Measurements from ENCODE around the gene BABAM2. TPM values are rescaled to one million over a fixed set of nuclear protein-coding genes. Genes with fewer than 3 reads are reported as not detected.

The BABAM2 gene
- total RNA-seq, 4 donors from 2014 or later, result 34.4 to 44.9 (median 38.3) TPM

DNA sequence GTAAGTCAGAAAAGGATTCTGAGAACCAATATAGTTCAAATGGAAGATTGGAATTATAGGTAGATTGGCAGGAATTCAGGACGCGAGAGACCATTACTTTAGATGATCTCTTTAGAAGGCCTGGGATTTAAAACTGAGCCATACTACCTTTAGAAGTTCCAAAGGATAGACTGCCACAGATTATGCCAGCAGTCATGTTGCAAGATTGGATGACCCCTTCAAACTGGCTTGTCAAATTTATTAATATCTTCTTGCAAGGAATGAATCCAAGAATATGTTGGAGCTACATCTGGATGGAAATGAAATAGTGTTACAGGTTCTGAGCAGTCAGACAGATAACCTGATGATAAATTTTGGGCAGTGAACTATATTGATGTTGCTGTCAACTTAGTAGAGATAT is 22.0 kb downstream of the BABAM2 start:
- TF ChIP-seq, protein P1, sequence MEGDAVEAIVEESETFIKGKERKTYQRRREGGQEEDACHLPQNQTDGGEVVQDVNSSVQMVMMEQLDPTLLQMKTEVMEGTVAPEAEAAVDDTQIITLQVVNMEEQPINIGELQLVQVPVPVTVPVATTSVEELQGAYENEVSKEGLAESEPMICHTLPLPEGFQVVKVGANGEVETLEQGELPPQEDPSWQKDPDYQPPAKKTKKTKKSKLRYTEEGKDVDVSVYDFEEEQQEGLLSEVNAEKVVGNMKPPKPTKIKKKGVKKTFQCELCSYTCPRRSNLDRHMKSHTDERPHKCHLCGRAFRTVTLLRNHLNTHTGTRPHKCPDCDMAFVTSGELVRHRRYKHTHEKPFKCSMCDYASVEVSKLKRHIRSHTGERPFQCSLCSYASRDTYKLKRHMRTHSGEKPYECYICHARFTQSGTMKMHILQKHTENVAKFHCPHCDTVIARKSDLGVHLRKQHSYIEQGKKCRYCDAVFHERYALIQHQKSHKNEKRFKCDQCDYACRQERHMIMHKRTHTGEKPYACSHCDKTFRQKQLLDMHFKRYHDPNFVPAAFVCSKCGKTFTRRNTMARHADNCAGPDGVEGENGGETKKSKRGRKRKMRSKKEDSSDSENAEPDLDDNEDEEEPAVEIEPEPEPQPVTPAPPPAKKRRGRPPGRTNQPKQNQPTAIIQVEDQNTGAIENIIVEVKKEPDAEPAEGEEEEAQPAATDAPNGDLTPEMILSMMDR (IDR thresholded peaks at IDR 0.05; ENCODE audit: low read depth), result no peak

DNA sequence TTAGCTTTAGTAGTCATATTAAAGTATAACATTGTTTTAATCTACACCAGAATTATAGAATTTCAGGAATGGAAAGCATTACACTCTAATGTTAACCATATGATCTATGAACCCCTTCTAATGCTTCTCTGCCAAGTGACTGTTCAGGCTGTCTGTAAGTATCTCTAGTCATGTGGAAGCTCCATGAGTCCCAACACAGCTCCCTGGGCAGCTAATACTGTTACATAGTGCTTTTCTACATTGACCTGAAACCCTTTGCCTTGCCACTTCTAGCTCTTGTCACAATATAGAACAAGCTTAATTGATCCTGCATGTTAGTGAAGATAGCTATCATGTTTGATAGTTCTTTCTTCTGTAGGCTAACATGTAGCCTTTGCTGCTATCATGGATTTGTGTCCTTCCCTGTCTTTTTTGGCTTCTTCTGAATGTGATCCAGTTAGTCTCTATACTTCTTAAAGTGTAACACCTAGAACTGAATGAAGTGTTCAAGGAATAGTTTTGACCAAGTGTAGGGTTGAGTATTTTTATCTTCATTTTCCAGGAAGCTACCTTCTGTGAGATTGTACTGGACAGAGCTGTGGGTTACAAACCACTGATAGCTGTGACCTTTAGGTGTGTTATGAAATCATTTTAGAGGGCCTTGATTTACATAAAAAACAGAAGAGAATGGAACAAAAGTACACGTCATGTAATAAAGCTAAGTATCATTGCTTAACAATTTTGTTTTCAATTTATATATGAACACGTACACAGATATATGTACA is 23.7 kb downstream of the BABAM2 start:
- TF ChIP-seq, protein P1 (IDR thresholded peaks at IDR 0.05; ENCODE audit: low read depth), result no peak

DNA sequence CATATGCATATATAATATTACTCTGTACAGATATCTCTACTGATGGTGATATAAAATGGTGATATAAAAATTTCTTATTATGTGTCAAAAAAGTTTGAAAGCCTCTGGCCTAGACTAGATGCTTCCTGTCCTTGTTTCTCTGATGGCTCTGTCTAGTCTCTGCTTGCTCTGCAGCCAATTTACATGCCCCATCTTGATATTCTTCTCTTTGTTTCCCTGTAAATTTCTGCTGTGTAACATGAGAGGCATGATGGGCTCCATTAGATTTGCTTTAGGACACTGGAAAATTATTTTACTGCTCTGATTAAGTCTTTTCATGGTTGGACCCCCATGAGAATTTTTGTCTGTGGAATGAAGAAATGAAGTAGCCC is 24.3 kb downstream of the BABAM2 start:
- TF ChIP-seq, protein P1 (IDR thresholded peaks at IDR 0.05; ENCODE audit: low read depth), result no peak

DNA sequence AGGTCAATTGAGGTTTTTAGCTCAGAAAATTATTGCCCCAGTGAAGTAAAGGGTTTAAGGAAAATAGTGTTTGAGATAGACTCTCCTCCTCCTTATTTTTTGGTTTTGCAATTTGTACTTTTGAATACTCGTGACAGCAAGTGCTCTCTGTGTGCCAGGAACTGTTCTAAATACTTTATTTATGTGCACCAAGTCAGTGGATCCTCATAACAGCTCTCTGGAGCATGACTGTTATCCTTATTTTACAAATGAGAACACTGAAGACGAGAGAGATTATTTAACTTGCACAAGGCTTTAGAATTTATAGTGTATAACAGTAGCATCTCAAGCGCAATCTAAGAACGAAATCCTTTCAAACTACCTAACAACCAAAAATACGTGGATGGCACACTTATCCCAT is 24.7 kb downstream of the BABAM2 start:
- TF ChIP-seq, protein P1 (IDR thresholded peaks at IDR 0.05; ENCODE audit: low read depth), result no peak

DNA sequence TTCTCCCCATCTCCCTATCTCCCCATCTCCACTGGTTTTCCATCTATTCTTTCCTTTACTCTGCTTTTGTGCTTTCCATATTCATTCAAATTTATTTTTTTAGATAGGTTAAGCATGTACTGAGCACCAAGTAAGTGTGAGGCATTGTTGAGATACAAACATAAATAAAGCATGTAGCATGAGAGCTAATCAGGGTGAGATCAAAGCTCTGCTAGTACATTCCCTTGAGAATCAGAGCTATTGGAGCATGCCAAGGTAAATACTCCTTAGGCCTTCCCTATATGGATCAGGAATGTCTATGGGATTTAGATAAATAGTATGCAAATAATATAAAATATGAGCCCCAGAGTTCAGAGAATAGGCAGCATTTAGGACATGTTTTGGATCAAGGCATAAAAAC is 25.3 kb downstream of the BABAM2 start:
- TF ChIP-seq, protein P1 (IDR thresholded peaks at IDR 0.05; ENCODE audit: low read depth), result no peak

DNA sequence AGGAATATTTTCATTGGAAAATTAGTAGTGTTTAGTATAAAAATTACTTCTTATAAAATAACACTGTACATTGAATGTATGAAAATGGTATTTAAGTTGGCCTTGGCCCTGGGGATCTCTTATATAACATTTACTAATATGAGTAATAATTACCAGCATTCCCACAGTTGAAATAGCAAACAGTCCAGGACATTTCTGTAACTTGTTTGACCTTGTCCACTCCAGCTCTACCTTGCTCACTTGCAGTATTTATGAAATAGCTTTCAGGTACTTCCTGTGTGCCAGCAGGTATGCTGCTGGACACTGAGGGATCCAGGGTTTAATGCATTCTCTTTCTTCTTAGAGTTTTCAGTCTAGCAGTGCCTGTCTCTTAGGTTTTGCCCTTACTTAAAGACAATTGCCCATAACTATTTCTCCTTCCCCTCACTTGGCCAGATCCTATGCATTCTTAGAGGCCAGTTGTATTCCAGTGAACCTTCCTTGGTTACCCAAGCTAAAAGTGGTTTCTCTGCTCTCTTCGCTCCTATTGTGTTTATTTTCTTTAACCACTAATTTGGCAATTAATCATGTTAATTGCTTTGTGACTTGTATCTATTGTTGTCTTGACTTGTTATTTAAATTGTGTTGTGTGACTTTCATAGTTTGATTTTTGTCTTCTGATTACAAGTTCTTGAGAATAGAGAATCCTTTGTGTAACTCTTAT is 25.9 kb downstream of the BABAM2 start:
- TF ChIP-seq, protein P1 (IDR thresholded peaks at IDR 0.05; ENCODE audit: low read depth), result no peak

DNA sequence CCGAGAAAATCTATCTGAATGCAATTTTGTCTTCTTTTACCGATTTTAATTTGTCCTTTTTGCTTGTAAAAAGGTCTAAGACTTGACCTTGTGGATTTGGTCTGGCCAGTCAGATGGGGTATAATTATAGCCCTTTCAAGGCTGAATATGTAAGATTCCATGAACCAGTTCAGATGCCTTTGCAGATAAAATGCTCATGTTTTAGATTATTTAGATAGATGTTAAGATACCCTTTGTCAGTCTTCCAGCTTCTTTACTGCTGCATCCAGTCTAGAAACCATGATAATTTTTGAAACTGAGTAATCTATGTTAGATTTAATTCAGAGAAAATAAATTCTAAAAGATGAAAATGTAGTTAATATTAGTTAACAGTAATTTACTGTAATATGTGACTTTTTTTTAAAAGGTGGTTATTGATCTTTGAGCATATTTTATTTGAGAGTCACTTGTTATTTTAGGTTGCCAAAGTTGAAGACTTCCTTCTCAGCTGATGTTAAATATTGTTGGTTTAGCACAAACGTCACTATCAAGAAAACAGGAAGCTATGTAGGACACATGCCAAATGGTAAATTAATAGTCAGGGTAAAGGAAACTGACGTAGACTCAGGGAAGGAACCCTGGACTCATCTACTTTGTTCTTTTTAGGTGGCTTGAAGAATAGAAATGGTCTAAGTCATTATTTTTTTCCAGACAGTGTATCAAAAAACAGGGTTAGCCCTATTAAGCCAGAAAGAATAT is 29.8 kb downstream of the BABAM2 start:
- TF ChIP-seq, protein P1 (IDR thresholded peaks at IDR 0.05; ENCODE audit: low read depth), result no peak
